GM12872 (cell line): ENCODE measurements around the gene BMP7.

ENCODE experiments used
- CTCF ChIP-seq: IDR thresholded peaks from 3 replicates; pipeline ENCODE4 v1.5.1; 2011; ENCODE audit warnings: low read depth, mild to moderate bottlenecking, low read length, moderate library complexity; ENCODE audit not compliant: insufficient read depth

Gene BMP7

GRCh38 chr20:57133926-57134650 is 132.4 kb downstream of the BMP7 start:
- TF ChIP-seq CTCF: no peak

- TF ChIP-seq CTCF: no peak
Observed at GRCh38 chr20:57131601-57132391, 134.6 kb downstream of the BMP7 start.

GRCh38 chr20:57131077-57131476 is 135.4 kb downstream of the BMP7 start:
- no peak for TF ChIP-seq CTCF

GRCh38 chr20:57130160-57130772 is 136.2 kb downstream of the BMP7 start:
- TF ChIP-seq CTCF: no peak

GRCh38 chr20:57129303-57129702 is 137.1 kb downstream of the BMP7 start:
- no peak for TF ChIP-seq CTCF

GRCh38 chr20:57128044-57128757 is 138.2 kb downstream of the BMP7 start:
- TF ChIP-seq CTCF: no peak
